ENCODE measurements around the gene MLPH. TPM values are rescaled to one million over a fixed set of nuclear protein-coding genes. Genes with fewer than 3 reads are reported as not detected.

MLPH gene
- total and polyA plus RNA-seq, 12 donors = 0.12 to 3.6 (median 0.84) TPM; not detected in 1

GRCh38 chr2:237449193-237449881, 37.7 kb upstream of the MLPH start:
- H3K27me3 ChIP-seq = no peaks in the 10 kb centered on the region
- TF ChIP-seq CTCF (IDR thresholded peaks at IDR 0.05) (no peak), POLR2A (IDR thresholded peaks at IDR 0.05) (no peak)
- peak overlapping the region in 1 of 5 donors; percentile 68 for H3K27ac ChIP-seq
- DNase-seq = peak in 1 of 7 donors; percentile 49
- H3K36me3 ChIP-seq (replicated peaks in 1 of 2) = no peaks in the 10 kb centered on the region
- no peak overlapping the region for H3K4me3 ChIP-seq
- WGBS, 4 donors = 48 to 72% (median 61%) methylated on average over 13 of the region's 13 CpGs
- no peaks in the 10 kb centered on the region for H3K9me3 ChIP-seq (replicated peaks in 1 of 3)
- H3K4me1 ChIP-seq (replicated peaks in 1 of 2) = peaks cover 0 to 7% of the 10 kb centered on the region in 2 donors
- intact Hi-C loops (cut with DNase I) = no loop called here

GRCh38 chr2:237450108-237450507, 36.9 kb upstream of the MLPH start:
- Histone ChIP-seq H3K27ac (peak overlapping the region in 1 of 5 donors; percentile 49), H3K4me3 (no peak overlapping the region), H3K9me3 (replicated peaks in 1 of 3) (no peaks in the 10 kb centered on the region), H3K36me3 (replicated peaks in 1 of 2) (no peaks in the 10 kb centered on the region), H3K27me3 (no peaks in the 10 kb centered on the region), H3K4me1 (replicated peaks in 1 of 2) (peaks cover 0 to 7% of the 10 kb centered on the region in 2 donors)
- no peak for TF ChIP-seq POLR2A (IDR thresholded peaks at IDR 0.05)
- TF ChIP-seq CTCF (IDR thresholded peaks at IDR 0.05) = no peak
- no peak for DNase-seq
- 88 to 96% (median 92%) methylated on average over 6 of the region's 6 CpGs for WGBS, 4 donors
- intact Hi-C loops (cut with DNase I) = no loop called here

GRCh38 chr2:237450583-237450982, 36.5 kb upstream of the MLPH start:
- intact Hi-C loops (cut with DNase I) = no loop called here
- Histone ChIP-seq H3K36me3 (replicated peaks in 1 of 2) (no peaks in the 10 kb centered on the region), H3K27ac (no peak overlapping the region), H3K4me1 (replicated peaks in 1 of 2) (peaks cover 0 to 7% of the 10 kb centered on the region in 2 donors), H3K4me3 (no peak overlapping the region), H3K27me3 (no peaks in the 10 kb centered on the region), H3K9me3 (replicated peaks in 1 of 3) (no peaks in the 10 kb centered on the region)
- TF ChIP-seq POLR2A (IDR thresholded peaks at IDR 0.05) (no peak), CTCF (IDR thresholded peaks at IDR 0.05) (no peak)
- DNase-seq = no peak
- WGBS, 4 donors = 87 to 95% (median 93%) methylated on average over 11 to 13 of the region's 13 CpGs

GRCh38 chr2:237451643-237452469, 35.2 kb upstream of the MLPH start:
- DNase-seq = no peak
- no peaks in the 10 kb centered on the region for H3K27me3 ChIP-seq
- H3K9me3 ChIP-seq (replicated peaks in 1 of 3) = no peaks in the 10 kb centered on the region
- no peak overlapping the region for H3K27ac ChIP-seq
- 75 to 81% (median 80%) methylated on average over 17 to 20 of the region's 20 CpGs for WGBS, 4 donors
- no peaks in the 10 kb centered on the region for H3K36me3 ChIP-seq (replicated peaks in 1 of 2)
- H3K4me1 ChIP-seq (replicated peaks in 1 of 2) = peaks cover 0 to 7% of the 10 kb centered on the region in 2 donors
- TF ChIP-seq POLR2A (IDR thresholded peaks at IDR 0.05) (no peak), CTCF (IDR thresholded peaks at IDR 0.05) (no peak)
- no peak overlapping the region for H3K4me3 ChIP-seq
- intact Hi-C loops (cut with DNase I) = no loop called here
